ENCODE measurements around the gene GFRA4. TPM values are rescaled to one million over a fixed set of nuclear protein-coding genes. Genes with fewer than 3 reads are reported as not detected.
"Not testable (repeated sequence)": the region's sequence is repeated elsewhere in the genome, so short reads cannot be mapped to it uniquely, and the experiment has no call there.

The GFRA4 gene
- total RNA-seq, 1 experiment from 2014 or later = not detected

DNA sequence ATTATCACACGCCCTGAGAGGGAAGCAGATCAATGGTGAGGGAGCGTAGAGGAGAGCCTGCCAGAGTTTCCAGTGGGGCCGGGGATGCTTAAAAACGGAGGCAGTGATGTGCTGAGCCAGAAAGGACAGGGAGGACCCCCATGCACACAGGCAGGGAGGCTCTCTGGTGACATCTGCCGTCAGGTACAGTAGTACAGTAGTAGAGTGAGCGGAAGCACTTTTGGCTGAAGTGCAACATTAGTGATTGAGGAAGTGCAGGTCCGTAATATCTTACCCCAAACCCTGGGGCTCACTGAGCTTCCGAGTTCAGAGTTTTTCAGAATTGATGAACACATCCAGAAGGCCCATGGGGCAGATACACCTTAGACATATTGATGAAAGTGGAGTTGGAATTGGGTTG, 42.1 kb downstream of the GFRA4 start:
- no peak overlapping the region for H3K27ac ChIP-seq
- no peaks in the 10 kb centered on the region for H3F3A ChIP-seq (ENCODE audit: insufficient read depth, low read depth)
- H3K36me3 ChIP-seq (ENCODE audit: low read depth) = no peaks in the 10 kb centered on the region
- POLR2A ChIA-PET (ENCODE audit: unreplicated experiment) = interaction anchor here (0.7 kb wide), 1 partner anchor 62 kb away, joined by 3 read pairs; no protein-coding TSS in a partner anchor
- CTCF ChIA-PET = no interaction called here
- intact Hi-C loops (cut with micrococcal nuclease; ENCODE audit: unreplicated experiment) = no loop called here
- H3K4me1 ChIP-seq (replicated peaks; ENCODE audit: insufficient read depth) = no peaks in the 10 kb centered on the region
- no peaks in the 10 kb centered on the region for H3K27me3 ChIP-seq (ENCODE audit: insufficient read depth, low read depth)
- no peak overlapping the region for H2AFZ ChIP-seq
- no peaks in the 10 kb centered on the region for H3K9me3 ChIP-seq (ENCODE audit: insufficient read depth, low read depth)
- no peak for DNase-seq
- no peaks in the 10 kb centered on the region for H3K79me2 ChIP-seq (ENCODE audit: low read depth)
- H3K4me3 ChIP-seq = no peak overlapping the region
- H3K4me2 ChIP-seq = no peak overlapping the region
- no peaks in the 10 kb centered on the region for H4K20me1 ChIP-seq (ENCODE audit: insufficient read depth)
- BruUV-seq (replicated peaks) = no TSS peak
- peaks cover 4% of the 10 kb centered on the region; the same call in 1 of the 2 replicates for H3K9me2 ChIP-seq (ENCODE audit: insufficient read depth)
- TF ChIP-seq EZH2 (IDR thresholded peaks at IDR 0.05; ENCODE audit: low read depth) = no peak
- TF ChIP-seq, protein P1, sequence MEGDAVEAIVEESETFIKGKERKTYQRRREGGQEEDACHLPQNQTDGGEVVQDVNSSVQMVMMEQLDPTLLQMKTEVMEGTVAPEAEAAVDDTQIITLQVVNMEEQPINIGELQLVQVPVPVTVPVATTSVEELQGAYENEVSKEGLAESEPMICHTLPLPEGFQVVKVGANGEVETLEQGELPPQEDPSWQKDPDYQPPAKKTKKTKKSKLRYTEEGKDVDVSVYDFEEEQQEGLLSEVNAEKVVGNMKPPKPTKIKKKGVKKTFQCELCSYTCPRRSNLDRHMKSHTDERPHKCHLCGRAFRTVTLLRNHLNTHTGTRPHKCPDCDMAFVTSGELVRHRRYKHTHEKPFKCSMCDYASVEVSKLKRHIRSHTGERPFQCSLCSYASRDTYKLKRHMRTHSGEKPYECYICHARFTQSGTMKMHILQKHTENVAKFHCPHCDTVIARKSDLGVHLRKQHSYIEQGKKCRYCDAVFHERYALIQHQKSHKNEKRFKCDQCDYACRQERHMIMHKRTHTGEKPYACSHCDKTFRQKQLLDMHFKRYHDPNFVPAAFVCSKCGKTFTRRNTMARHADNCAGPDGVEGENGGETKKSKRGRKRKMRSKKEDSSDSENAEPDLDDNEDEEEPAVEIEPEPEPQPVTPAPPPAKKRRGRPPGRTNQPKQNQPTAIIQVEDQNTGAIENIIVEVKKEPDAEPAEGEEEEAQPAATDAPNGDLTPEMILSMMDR (conservative IDR thresholded peaks at IDR 0.05) = no peak

DNA sequence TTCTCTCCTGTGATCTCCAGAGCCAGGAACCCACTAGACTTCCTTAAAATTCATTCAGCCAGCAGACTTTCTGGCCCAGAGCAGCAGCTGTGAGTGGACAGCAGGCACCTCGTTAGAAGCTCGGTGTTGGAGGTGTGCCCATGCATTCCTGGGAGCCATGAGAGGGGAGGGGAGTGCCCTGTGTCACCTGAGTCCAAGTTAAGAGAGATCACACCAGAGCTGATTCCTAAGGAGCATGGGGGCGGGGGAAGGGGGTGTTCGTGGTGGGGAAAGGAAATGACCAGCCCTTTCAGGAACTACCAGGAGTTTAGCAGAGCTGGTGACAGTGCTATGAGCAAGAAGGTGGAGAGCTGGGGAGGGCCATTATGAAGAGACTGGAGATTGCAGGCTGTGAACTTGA, 46.9 kb downstream of the GFRA4 start:
- H3F3A ChIP-seq (ENCODE audit: insufficient read depth, low read depth) = no peaks in the 10 kb centered on the region
- H4K20me1 ChIP-seq (ENCODE audit: insufficient read depth) = no peaks in the 10 kb centered on the region
- CTCF ChIA-PET = no interaction called here
- BruUV-seq (replicated peaks) = no TSS peak
- H3K9me2 ChIP-seq (ENCODE audit: insufficient read depth) = no peaks in the 10 kb centered on the region
- H3K27ac ChIP-seq = no peak overlapping the region
- H3K79me2 ChIP-seq (ENCODE audit: low read depth) = no peaks in the 10 kb centered on the region
- no peaks in the 10 kb centered on the region for H3K4me1 ChIP-seq (replicated peaks; ENCODE audit: insufficient read depth)
- H3K4me2 ChIP-seq = no peak overlapping the region
- intact Hi-C loops (cut with micrococcal nuclease; ENCODE audit: unreplicated experiment) = no loop called here
- H3K4me3 ChIP-seq = no peak overlapping the region
- TF ChIP-seq EZH2 (IDR thresholded peaks at IDR 0.05; ENCODE audit: low read depth) = no peak
- TF ChIP-seq, protein P1 (conservative IDR thresholded peaks at IDR 0.05) = no peak
- no peaks in the 10 kb centered on the region for H3K36me3 ChIP-seq (ENCODE audit: low read depth)
- H3K9me3 ChIP-seq (ENCODE audit: insufficient read depth, low read depth) = no peaks in the 10 kb centered on the region
- DNase-seq = peak in 1 of 2 experiments; percentile 64
- POLR2A ChIA-PET (ENCODE audit: unreplicated experiment) = no interaction called here
- no peak overlapping the region for H2AFZ ChIP-seq
- no peaks in the 10 kb centered on the region for H3K27me3 ChIP-seq (ENCODE audit: insufficient read depth, low read depth)

DNA sequence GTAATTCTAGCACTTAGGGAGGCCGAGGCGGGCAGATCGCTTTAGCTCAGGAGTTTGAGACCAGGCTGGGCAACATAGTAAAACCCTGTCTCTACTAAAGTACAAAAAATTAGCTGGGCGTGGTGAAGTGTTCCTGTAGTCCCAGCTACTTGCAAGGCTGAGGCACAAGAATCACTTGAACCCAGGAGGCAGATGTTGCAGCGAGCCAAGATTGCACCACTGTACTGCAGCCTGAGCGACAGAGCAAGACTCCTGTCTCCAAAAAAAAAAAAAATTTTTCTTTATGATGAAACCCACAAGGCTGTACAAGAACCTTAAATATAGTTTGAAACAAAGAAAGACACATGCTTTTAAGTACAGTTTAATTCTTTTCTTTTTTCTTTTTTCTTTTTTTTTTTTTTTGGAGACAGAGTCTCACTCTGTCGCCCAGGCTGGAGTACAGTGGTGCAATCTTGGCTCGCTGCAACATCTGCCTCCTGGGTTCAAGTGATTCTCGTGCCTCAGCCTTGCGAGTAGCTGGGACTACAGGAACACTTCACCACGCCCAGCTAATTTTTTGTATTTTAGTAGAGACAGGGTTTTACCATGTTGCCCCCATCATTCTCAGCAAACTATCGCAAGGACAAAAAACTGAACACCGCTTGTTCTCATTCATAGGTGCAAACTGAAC, 47.9 kb downstream of the GFRA4 start:
- H3K36me3 ChIP-seq (ENCODE audit: low read depth); H2AFZ ChIP-seq; H3K4me3 ChIP-seq; H3K9me3 ChIP-seq (ENCODE audit: insufficient read depth, low read depth); DNase-seq; BruUV-seq (replicated peaks); H3K4me2 ChIP-seq; H3K9me2 ChIP-seq (ENCODE audit: insufficient read depth); H3K27me3 ChIP-seq (ENCODE audit: insufficient read depth, low read depth); H3K79me2 ChIP-seq (ENCODE audit: low read depth); H3K4me1 ChIP-seq (replicated peaks; ENCODE audit: insufficient read depth); intact Hi-C loops (cut with micrococcal nuclease; ENCODE audit: unreplicated experiment); POLR2A ChIA-PET (ENCODE audit: unreplicated experiment); H3K27ac ChIP-seq; H3F3A ChIP-seq (ENCODE audit: insufficient read depth, low read depth); CTCF ChIA-PET; H4K20me1 ChIP-seq (ENCODE audit: insufficient read depth): not testable (repeated sequence)

DNA sequence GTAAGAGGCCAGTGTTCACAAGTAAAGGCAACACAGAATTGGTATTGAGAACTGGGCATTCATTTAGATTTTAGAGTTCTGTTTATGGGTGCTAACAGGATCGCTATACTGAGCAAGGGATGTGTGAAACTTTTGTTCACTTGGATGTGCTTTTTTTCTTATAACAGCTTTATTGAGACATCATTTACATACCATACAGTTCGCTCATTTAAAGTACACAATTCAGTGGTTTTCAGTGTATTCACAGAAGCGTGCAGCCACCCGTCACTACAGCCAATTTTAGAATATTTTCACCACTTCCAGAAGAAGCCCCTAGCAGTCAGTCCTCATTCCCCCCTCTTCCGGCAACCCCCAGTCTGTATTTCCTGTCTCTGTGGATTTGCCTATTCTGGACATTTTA, 48.7 kb downstream of the GFRA4 start:
- BruUV-seq (replicated peaks) = no TSS peak
- Histone ChIP-seq H3K4me3 (no peak overlapping the region), H4K20me1 (ENCODE audit: insufficient read depth) (no peaks in the 10 kb centered on the region), H3K36me3 (ENCODE audit: low read depth) (no peaks in the 10 kb centered on the region), H3K27me3 (ENCODE audit: insufficient read depth, low read depth) (no peaks in the 10 kb centered on the region), H3F3A (ENCODE audit: insufficient read depth, low read depth) (no peaks in the 10 kb centered on the region), H3K79me2 (ENCODE audit: low read depth) (no peaks in the 10 kb centered on the region), H3K27ac (no peak overlapping the region), H3K4me2 (no peak overlapping the region), H2AFZ (no peak overlapping the region), H3K9me2 (ENCODE audit: insufficient read depth) (no peaks in the 10 kb centered on the region), H3K4me1 (replicated peaks; ENCODE audit: insufficient read depth) (no peaks in the 10 kb centered on the region), H3K9me3 (ENCODE audit: insufficient read depth, low read depth) (no peaks in the 10 kb centered on the region)
- intact Hi-C loops (cut with micrococcal nuclease; ENCODE audit: unreplicated experiment) = no loop called here
- CTCF ChIA-PET = no interaction called here
- POLR2A ChIA-PET (ENCODE audit: unreplicated experiment) = no interaction called here
- no peak for TF ChIP-seq EZH2 (IDR thresholded peaks at IDR 0.05; ENCODE audit: low read depth)
- TF ChIP-seq, protein P1 (conservative IDR thresholded peaks at IDR 0.05) = no peak
- no peak for DNase-seq

Measured in PC-9 (cell line).